GM12878 (cell line): ENCODE results near the gene ZPBP2. TPM values are rescaled to one million over a fixed set of nuclear protein-coding genes. Genes with fewer than 3 reads are reported as not detected.
A peak's percentile ranks its signal among the peaks of the same experiment; 100 is the strongest.

ENCODE experiments used
- ATAC-seq: fragments of 200-7000 bp; cut with Tn5 transposase; 3 replicates; pipeline ENCODE4 v1.9.1; 2020; ENCODE audit warnings: mild to moderate bottlenecking, moderate library complexity
- BruUV-seq: library from RNA; stranded (reverse); fragments of 400-500 nt; replicated peaks from 2 replicates; lab custom pipeline; 2021; lab: Mats Ljungman, UMichigan
- CTCF ChIA-PET: fragments of 300-600 bp; sonication (Branson Sonifier 250); formaldehyde crosslinking; extraction: SDS; loops from one replicate; lab custom pipeline; 2021; ENCODE audit warnings: inconsistent platforms; lab: Yijun Ruan, JAX
- POLR2A ChIA-PET: fragments of 350-600 bp; formaldehyde crosslinking; extraction: SDS; loops from one replicate; lab custom pipeline; 2021; ENCODE audit warnings: inconsistent platforms; lab: Charles Lee
- RAD21 ChIA-PET: fragments of 300-600 bp; sonication (Branson Sonifier 250); formaldehyde crosslinking; loops from one replicate; lab custom pipeline; 2023; ENCODE audit warnings: antibody characterized with exemption; ENCODE audit not compliant: unreplicated experiment; lab: Charles Lee
- SMC1A ChIA-PET: fragments of 300-600 bp; sonication (Branson Sonifier 250); formaldehyde crosslinking; loops from one replicate; lab custom pipeline; 2023; ENCODE audit not compliant: unreplicated experiment, uncharacterized antibody; lab: Charles Lee
- DNase-seq: peaks from one replicate; pipeline ENCODE4 v3.0.0-alpha.2; 2011; ENCODE audit warnings: low read depth, low spot score
- FAIRE-seq: peaks from 3 replicates; lab custom pipeline; 2011; peaks lifted over from hg19 to GRCh38; lab: Jason Lieb, UNC
- H2AFZ ChIP-seq: 2 replicates; pipeline ENCODE4 v1.6.0; 2011; ENCODE audit warnings: low read depth, low read length, control low read depth; ENCODE audit not compliant: control insufficient read depth
- H3K27ac ChIP-seq: 2 replicates; pipeline ENCODE4 v1.5.1; 2011; ENCODE audit warnings: control low read depth; ENCODE audit not compliant: control insufficient read depth, insufficient read depth
- H3K27me3 ChIP-seq, 2 experiments: replicated peaks in 1 of 2; 2 replicates each; pipeline versions ENCODE4 v1.6.0 to v1.6.1; 2011; ENCODE audit warnings: low read length in 1 of 2; ENCODE audit not compliant: control insufficient read depth in 2 of 2, insufficient read depth in 2 of 2
- H3K36me3 ChIP-seq, 2 experiments: 2 replicates each; pipeline ENCODE4 v1.5.1; 2011; ENCODE audit warnings: low read length in 1 of 2; ENCODE audit not compliant: control insufficient read depth in 2 of 2, insufficient read depth in 2 of 2
- H3K4me1 ChIP-seq: 2 replicates; pipeline ENCODE4 v1.6.1; 2011; ENCODE audit warnings: mild to moderate bottlenecking, low read length, moderate library complexity, mixed read lengths; ENCODE audit not compliant: control insufficient read depth, insufficient read depth
- H3K4me2 ChIP-seq: 2 replicates; pipeline ENCODE4 v1.6.0; 2011; ENCODE audit warnings: control low read depth; ENCODE audit not compliant: control insufficient read depth, insufficient read depth
- H3K4me3 ChIP-seq: fragments of 200-600 bp; sonication (generic); 2 replicates; pipeline ENCODE4 v1.5.1; 2016
- H3K79me2 ChIP-seq: 2 replicates; pipeline ENCODE4 v1.6.0; 2011; ENCODE audit warnings: low read length; ENCODE audit not compliant: control insufficient read depth, insufficient read depth
- H3K9ac ChIP-seq: 2 replicates; pipeline ENCODE4 v1.8.0; 2011; ENCODE audit warnings: low read length, control low read depth, mixed read lengths; ENCODE audit not compliant: control insufficient read depth, insufficient read depth
- H3K9me3 ChIP-seq: replicated peaks from 3 replicates; pipeline ENCODE4 v1.5.1; 2011; ENCODE audit warnings: mild to moderate bottlenecking, low read length; ENCODE audit not compliant: control insufficient read depth, insufficient read depth
- H4K20me1 ChIP-seq: 2 replicates; pipeline ENCODE4 v1.6.0; 2011; ENCODE audit not compliant: control insufficient read depth, insufficient read depth
- ESRRA ChIP-seq: IDR thresholded peaks from 2 replicates; pipeline ENCODE4 v1.6.1; 2012; ENCODE audit warnings: mild to moderate bottlenecking, low read length, improper control_type of control experiment
- MYC ChIP-seq: IDR thresholded peaks from 2 replicates; pipeline ENCODE4 v1.6.1; 2011; ENCODE audit warnings: mild to moderate bottlenecking, low read length, moderate library complexity, inconsistent platforms; ENCODE audit not compliant: insufficient read depth, insufficient replicate concordance, insufficient read length, severe bottlenecking
- RUNX3 ChIP-seq: IDR thresholded peaks from 2 replicates; pipeline ENCODE4 v1.6.1; 2012; ENCODE audit warnings: low read length, inconsistent platforms
- WGBS: methylation state at CpG from one replicate; pipeline ENCODE4 v1.1.6; 2016; ENCODE audit warnings: low lambda C conversion rate; ENCODE audit not compliant: insufficient replicate concordance, insufficient coverage; ENCODE audit errors: missing lambda C conversion rate; 5-methylcytosine and 5-hydroxymethylcytosine counted together
- in situ Hi-C: fragments of 300-500 bp; cut with MboI; formaldehyde crosslinking; loops from 9 replicates; pipeline ENCODE4 v1.14.3; 2018; ENCODE audit warnings: mixed read lengths
- intact Hi-C: fragments of 100-400 bp; cut with micrococcal nuclease; formaldehyde crosslinking; loops from one replicate; pipeline ENCODE4 v1.14.2; 2022; ENCODE audit not compliant: unreplicated experiment
- polyA plus RNA-seq, 11 experiments: library from polyadenylated mRNA; depleted of rRNA in 4 of 11; unstranded in 6 of 11; stranded (reverse) in 5 of 11; fragments of >200 nt; fragmentation: Nextera tagmentation in 4 of 11; fragmentation: Illumina TruSeq in 1 of 11; extraction: Ambion mirVana in 4 of 11; extraction: Trizol in 1 of 11; gene quantifications; 1 replicate in 1 of 11; 2 replicates in 10 of 11; pipeline versions ENCODE4 v1.2.1 to v1.2.3, GENCODE V29; 2011 to 2016; ENCODE audit warnings: inconsistent platforms in 2 of 11, missing spikeins in 2 of 11, low read depth in 1 of 11
- total RNA-seq, 4 experiments: library from RNA; depleted of rRNA in 3 of 4; stranded (reverse); fragments of >200 nt in 3 of 4; fragmentation: Illumina TruSeq in 1 of 4; extraction: Trizol in 1 of 4; gene quantifications; 2 replicates each; pipeline versions ENCODE4 v1.2.1 to v1.2.3, GENCODE V29; 2013 to 2021

Gene ZPBP2
- total and polyA plus RNA-seq, 10 of the 15 experiments (the other 5 are each of a cell fraction or from before 2014, with no cell fraction given): 0.33 to 1.0 (median 0.58) TPM

DNA sequence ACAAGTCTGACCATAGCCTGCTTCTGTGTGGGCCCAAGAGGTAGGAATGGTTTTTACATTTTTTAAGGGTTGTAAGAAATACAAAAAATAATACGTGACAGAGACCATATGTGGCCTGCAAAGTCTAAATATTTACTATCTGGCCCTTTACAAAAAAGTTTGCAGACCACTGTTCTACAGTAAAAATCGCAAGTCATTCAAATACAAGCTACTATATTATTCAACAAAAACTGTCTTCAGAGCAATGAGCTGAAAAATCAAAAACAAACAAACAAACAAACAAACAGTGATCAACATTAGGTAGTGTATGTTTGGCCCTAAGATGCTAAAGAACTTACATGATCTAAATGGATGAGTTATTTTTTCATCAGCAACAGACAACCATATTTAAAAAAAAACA lies 36.4 kb upstream of the ZPBP2 start:
- H3K36me3 ChIP-seq: peaks cover 29 to 51% of the 10 kb centered on the region in 2 experiments

DNA sequence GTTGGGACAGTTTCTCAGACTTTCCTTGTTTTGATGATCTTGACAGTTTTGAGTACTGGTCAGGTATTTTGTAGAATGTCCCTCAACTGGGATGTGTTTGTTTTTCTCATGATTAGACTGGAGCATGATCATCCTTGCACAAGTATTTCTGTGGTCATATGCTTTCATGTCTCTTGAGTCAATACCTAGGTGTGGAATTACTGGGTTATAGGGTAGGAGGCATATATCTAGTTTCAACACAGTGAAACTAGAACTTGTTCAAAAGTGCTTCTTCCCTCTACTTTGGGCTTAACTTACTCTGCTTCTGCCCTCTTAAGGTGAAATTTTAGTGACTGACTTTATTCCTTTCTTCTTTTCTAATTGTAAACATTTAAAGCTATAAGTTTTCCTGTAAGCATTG lies 34.0 kb upstream of the ZPBP2 start:
- Histone ChIP-seq H3K79me2 (peaks cover 60% of the 10 kb centered on the region), H3K9ac (no peak overlapping the region), H3K4me1 (no peaks in the 10 kb centered on the region; the same call in 1 of the 2 replicates), H3K36me3 (peaks cover 11 to 38% of the 10 kb centered on the region in 2 experiments), H3K27ac (no peak overlapping the region), H4K20me1 (no peaks in the 10 kb centered on the region), H3K4me2 (no peak overlapping the region), H3K9me3 (peaks cover 19% of the 10 kb centered on the region), H3K27me3 (no peaks in the 10 kb centered on the region), H2AFZ (no peak overlapping the region), H3K4me3 (no peak overlapping the region)
- DNase-seq (no peak), FAIRE-seq (no peak), ATAC-seq (peak; percentile 58)
- ChIA-PET RAD21 (interaction anchor here (1.0 kb wide), 1 partner anchor 28 kb away, joined by 3 read pairs; no protein-coding TSS in a partner anchor), CTCF (interaction anchor here (0.7 to 1.4 kb wide), 6 partner anchors 12 to 252 kb away, joined by 3 to 4 read pairs (median 3); partner anchors contain the start of gene PSMD3), SMC1A (interaction anchor here (1.0 to 3.7 kb wide), 6 partner anchors 9 to 27 kb away, joined by 3 to 16 read pairs (median 4); no protein-coding TSS in a partner anchor), POLR2A (interaction anchor here (1.6 to 1.9 kb wide), 2 partner anchors 9 to 13 kb away, joined by 4 to 7 read pairs; no protein-coding TSS in a partner anchor)
- intact Hi-C loops (no loop called here), in situ Hi-C loops (no loop called here)
- TF ChIP-seq RUNX3: peak; percentile 24; the same call in 1 of the 2 replicates
- no peak for TF ChIP-seq ESRRA
- no TSS peak for BruUV-seq

More for the DNA sequence above, 36.4 kb upstream of the ZPBP2 start:
- Histone ChIP-seq H4K20me1 (no peaks in the 10 kb centered on the region), H3K9ac (no peak overlapping the region), H3K79me2 (peaks cover 40% of the 10 kb centered on the region), H3K27ac (no peak overlapping the region), H2AFZ (no peak overlapping the region), H3K4me1 (no peaks in the 10 kb centered on the region; the same call in 1 of the 2 replicates), H3K4me2 (no peak overlapping the region), H3K4me3 (no peak overlapping the region), H3K27me3 (no peaks in the 10 kb centered on the region), H3K9me3 (peaks cover 20% of the 10 kb centered on the region)
- 100% methylated on average over 2 of the region's 2 CpGs for WGBS
- FAIRE-seq (no peak), DNase-seq (no peak), ATAC-seq (no peak)
- ChIA-PET SMC1A (interaction anchor here (0.7 to 2.2 kb wide), 4 partner anchors 12 to 30 kb away, joined by 3 to 7 read pairs (median 4); no protein-coding TSS in a partner anchor), RAD21 (no interaction called here), POLR2A (interaction anchor here (0.8 to 1.2 kb wide), 2 partner anchors 12 to 24 kb away, joined by 3 read pairs; no protein-coding TSS in a partner anchor), CTCF (interaction anchor here (2.4 kb wide), 1 partner anchor 11 kb away, joined by 11 read pairs; no protein-coding TSS in a partner anchor)
- no peak for TF ChIP-seq MYC
- in situ Hi-C loops: no loop called here
- intact Hi-C loops: no loop called here
- no TSS peak for BruUV-seq
